Lung (tissue), 12 donors: ENCODE data around the gene CHRD. TPM values are rescaled to one million over a fixed set of nuclear protein-coding genes. Genes with fewer than 3 reads are reported as not detected.

Experiments used
- ATAC-seq: fragments of 200-7000 bp; cut with Tn5 transposase; one replicate; pipeline ENCODE4 v1.9.1; 2020; ENCODE audit warnings: moderate number of reproducible peaks; ENCODE audit not compliant: insufficient read depth, low FRiP score
- DNase-seq, 3 donors: peaks; one replicate each; pipeline ENCODE4 v3.0.0-alpha.2; 2013 to 2017
- H3K27ac ChIP-seq, 2 donors: one replicate each; pipeline ENCODE4 v1.5.1; 2013; ENCODE audit warnings: mild to moderate bottlenecking in 2 of 2, moderate library complexity in 2 of 2, control low read depth in 1 of 2, inconsistent platforms in 1 of 2, low read depth in 1 of 2, low read length in 1 of 2
- H3K27me3 ChIP-seq, 3 donors: one replicate each; pipeline ENCODE4 v1.5.1; 2013; ENCODE audit warnings: low read length in 2 of 3; ENCODE audit not compliant: control insufficient read depth in 3 of 3, insufficient read depth in 3 of 3
- H3K36me3 ChIP-seq, 4 donors: one replicate each; pipeline ENCODE4 v1.5.1; 2013; ENCODE audit warnings: low read length in 4 of 4, mild to moderate bottlenecking in 1 of 4, moderate library complexity in 1 of 4; ENCODE audit not compliant: control insufficient read depth in 4 of 4, insufficient read depth in 4 of 4
- H3K4me1 ChIP-seq, 5 donors: one replicate each; pipeline ENCODE4 v1.5.1; 2013; ENCODE audit warnings: low read length in 5 of 5, mild to moderate bottlenecking in 2 of 5, moderate library complexity in 1 of 5; ENCODE audit not compliant: control insufficient read depth in 5 of 5, insufficient read depth in 5 of 5
- H3K4me3 ChIP-seq: one replicate; pipeline ENCODE4 v1.5.1; 2013; ENCODE audit warnings: mild to moderate bottlenecking, control low read depth, moderate library complexity
- H3K9ac ChIP-seq, 2 donors: one replicate each; pipeline ENCODE4 v1.5.1; 2013; ENCODE audit warnings: low read length in 2 of 2, control low read depth in 1 of 2; ENCODE audit not compliant: insufficient read depth in 1 of 2
- H3K9me3 ChIP-seq, 4 donors: one replicate each; pipeline ENCODE4 v1.5.1; 2013; ENCODE audit warnings: low read length in 3 of 4, mild to moderate bottlenecking in 1 of 4, moderate library complexity in 1 of 4; ENCODE audit not compliant: control insufficient read depth in 4 of 4, insufficient read depth in 3 of 4
- WGBS, 2 donors: extraction: QIAGEN DNeasy Blood & Tissue Kit; methylation state at CpG; one replicate each; pipeline ENCODE4 v1.1.7; 2013; 5-methylcytosine and 5-hydroxymethylcytosine counted together
- polyA plus RNA-seq, 2 donors: library from polyadenylated mRNA; stranded (reverse); fragments of 200-250 nt; gene quantifications; one replicate each; pipeline ENCODE4 v1.2.1, GENCODE V29; 2013
- total RNA-seq, 2 donors: library from RNA; depleted of rRNA in 1 of 2; stranded (reverse); fragments of >200 nt in 1 of 2; gene quantifications; one replicate each; pipeline ENCODE4 v1.2.1, GENCODE V29; 2014 to 2021
- TF ChIP-seq, protein P1 (sequence below): IDR thresholded peaks from 2 replicates; pipeline ENCODE4 v1.5.1; 2012; ENCODE audit warnings: mild to moderate bottlenecking; ENCODE audit errors: control extremely low read depth, extremely low read depth
- donor health status: control.
- donor health status: control.
- donor health status: Bipolar disorder and iron deficiency.
- donor health status: healthy.
- donor health status: DM: yes; HTN: yes; CAD: no.

CHRD gene
- total and polyA plus RNA-seq, 4 donors: 4.2 to 16.7 (median 5.8) TPM

DNA sequence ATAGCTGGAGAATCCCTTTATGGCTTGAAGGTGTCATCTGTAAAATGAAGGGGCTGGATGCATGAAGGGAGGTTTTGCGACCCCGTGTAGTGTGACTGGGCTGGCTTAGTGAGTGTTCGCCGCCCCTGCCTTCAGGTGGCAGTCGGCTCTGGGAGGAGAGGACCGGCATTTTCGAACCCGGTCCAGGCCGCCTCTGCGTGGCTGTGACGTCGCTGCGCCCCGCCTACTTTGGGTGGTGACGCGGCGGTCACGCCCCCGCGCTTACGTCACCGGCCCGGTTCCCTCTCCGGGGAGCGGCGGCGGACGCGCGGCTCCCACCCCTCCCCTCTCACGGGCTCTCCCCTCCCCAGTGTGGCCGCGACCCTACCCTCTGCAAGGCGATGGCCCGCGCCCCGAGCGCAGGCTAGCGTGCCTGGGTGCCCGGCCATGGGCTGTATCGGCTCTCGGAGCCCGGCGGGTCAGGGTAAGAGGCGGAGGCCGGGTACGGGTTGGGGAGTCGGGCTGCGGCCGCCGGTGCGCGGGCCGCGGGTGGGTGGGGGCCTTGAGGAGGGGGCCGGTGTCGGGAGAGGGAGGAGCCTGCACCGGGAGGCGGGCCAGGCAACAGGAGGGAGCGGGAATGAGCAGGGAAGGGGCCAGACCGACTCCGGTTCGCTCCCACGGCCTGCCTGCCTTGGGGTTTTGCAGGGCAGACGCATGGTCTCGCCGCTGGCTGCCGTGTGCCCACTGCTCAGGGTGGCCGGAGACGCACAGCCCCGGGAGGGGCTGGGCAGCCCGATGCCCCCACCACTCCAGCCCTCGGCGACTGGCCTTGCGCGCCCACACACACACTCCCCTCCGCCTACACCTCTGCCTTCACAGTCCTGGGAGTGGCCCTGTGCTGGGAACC is 44.0 kb upstream of the CHRD start:
- TF ChIP-seq, protein P1, sequence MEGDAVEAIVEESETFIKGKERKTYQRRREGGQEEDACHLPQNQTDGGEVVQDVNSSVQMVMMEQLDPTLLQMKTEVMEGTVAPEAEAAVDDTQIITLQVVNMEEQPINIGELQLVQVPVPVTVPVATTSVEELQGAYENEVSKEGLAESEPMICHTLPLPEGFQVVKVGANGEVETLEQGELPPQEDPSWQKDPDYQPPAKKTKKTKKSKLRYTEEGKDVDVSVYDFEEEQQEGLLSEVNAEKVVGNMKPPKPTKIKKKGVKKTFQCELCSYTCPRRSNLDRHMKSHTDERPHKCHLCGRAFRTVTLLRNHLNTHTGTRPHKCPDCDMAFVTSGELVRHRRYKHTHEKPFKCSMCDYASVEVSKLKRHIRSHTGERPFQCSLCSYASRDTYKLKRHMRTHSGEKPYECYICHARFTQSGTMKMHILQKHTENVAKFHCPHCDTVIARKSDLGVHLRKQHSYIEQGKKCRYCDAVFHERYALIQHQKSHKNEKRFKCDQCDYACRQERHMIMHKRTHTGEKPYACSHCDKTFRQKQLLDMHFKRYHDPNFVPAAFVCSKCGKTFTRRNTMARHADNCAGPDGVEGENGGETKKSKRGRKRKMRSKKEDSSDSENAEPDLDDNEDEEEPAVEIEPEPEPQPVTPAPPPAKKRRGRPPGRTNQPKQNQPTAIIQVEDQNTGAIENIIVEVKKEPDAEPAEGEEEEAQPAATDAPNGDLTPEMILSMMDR: no peak
- Histone ChIP-seq H3K9me3 (no peaks in the 10 kb centered on the region), H3K4me3 (peak overlapping the region; percentile 62), H3K27ac (peak overlapping the region; percentile 88 to 96), H3K36me3 (peaks cover 15 to 35% (median 28%) of the 10 kb centered on the region in 4 donors), H3K27me3 (no peaks in the 10 kb centered on the region), H3K9ac (peak overlapping the region; percentile 66 to 82), H3K4me1 (peaks cover 3 to 30% (median 17%) of the 10 kb centered on the region in 5 donors)
- 1% methylated on average over 57 to 77 of the region's 77 CpGs for WGBS, 2 donors
- ATAC-seq (peak; percentile 85), DNase-seq (peak; percentile 87 to 91 (median 88))

DNA sequence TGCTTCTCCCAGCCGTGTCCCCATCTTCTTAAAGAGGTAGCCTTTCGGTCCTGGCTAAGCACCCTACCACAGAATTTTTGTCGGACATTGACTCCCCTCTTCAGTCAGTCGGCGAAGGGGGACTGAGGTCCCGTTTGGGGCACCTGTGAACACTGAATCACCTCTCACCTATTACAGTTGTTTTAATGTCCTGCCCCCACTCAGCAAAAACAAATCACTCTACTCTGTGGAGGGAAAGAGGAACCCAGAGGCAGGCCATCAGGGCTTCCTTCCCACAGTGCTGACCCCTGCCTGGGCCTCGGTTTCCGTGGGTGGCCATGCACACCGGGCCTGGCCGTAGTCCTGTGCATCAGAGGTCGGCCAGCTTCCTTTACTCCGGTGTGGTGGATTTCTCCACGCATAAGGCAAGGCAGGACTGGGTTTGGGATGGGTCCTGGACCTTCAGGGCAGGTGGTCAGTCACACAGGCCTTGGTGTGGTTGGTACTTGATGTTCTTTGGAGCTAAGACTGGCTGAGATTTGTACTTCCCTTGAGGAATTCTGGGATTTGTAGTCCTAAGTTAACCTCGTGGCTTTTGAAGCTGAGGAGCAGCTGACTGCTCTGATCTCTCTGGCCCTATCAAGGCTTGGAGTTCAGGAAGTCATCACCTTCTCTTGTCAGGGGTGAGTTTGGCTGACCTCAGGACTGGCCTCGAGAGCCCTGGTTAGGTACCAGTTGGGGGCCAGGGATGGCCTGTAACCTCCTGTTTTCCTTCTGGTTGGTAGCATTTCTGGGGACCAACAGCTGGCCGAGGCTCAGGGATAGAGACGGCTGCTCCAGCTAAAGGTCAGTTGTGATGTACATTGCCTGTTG is 43.1 kb upstream of the CHRD start:
- Histone ChIP-seq H3K4me3 (peak overlapping the region; percentile 62), H3K27me3 (no peaks in the 10 kb centered on the region), H3K27ac (peak overlapping the region; percentile 88 to 96), H3K9me3 (no peaks in the 10 kb centered on the region), H3K9ac (peak overlapping the region; percentile 66 to 82), H3K4me1 (peaks cover 3 to 32% (median 17%) of the 10 kb centered on the region in 5 donors), H3K36me3 (peaks cover 7 to 29% (median 25%) of the 10 kb centered on the region in 4 donors)
- no peak for ATAC-seq
- WGBS, 2 donors: 21 to 23% methylated on average over 17 of the region's 17 CpGs
- peak in 2 of 3 donors; percentile 59 to 68 for DNase-seq
- TF ChIP-seq, protein P1: no peak

DNA sequence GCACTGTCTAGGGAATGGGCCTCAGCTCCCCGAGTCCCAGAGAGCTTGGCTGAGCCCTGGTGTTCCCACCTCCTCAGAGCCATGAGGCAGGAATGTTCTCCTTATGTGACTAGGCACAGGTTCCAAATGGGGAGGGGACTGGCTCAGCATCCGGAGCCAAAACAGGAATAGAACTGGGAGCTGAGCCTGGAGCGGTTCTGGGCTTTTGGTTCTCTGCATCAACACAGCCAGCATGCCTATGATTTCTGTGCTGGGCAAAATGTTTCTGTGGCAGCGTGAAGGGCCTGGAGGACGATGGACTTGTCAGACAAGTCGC is 42.5 kb upstream of the CHRD start, which contains the start of gene FAM131A:
TSS of gene FAM131A (plus strand) at position 202 of the 316 bp plus-strand sequence. CDS start at position 233, 31 bp downstream.
- DNase-seq: peak in 1 of 3 donors; percentile 42
- H3K27me3 ChIP-seq: no peaks in the 10 kb centered on the region
- H3K9me3 ChIP-seq: no peaks in the 10 kb centered on the region
- peaks cover 4 to 27% (median 20%) of the 10 kb centered on the region in 4 donors for H3K36me3 ChIP-seq
- no peak for ATAC-seq
- peaks cover 3 to 30% (median 17%) of the 10 kb centered on the region in 5 donors for H3K4me1 ChIP-seq
- 75 to 85% methylated on average over 6 of the region's 6 CpGs for WGBS, 2 donors
- H3K9ac ChIP-seq: peak within 1 kb of the TSS; percentile 66 to 82
- H3K27ac ChIP-seq: peak within 1 kb of the TSS; percentile 88 to 96
- H3K4me3 ChIP-seq: peak within 1 kb of the TSS; percentile 62
- TF ChIP-seq, protein P1: no peak
